Measurements from ENCODE around the gene L2HGDH.

Gene L2HGDH

DNA sequence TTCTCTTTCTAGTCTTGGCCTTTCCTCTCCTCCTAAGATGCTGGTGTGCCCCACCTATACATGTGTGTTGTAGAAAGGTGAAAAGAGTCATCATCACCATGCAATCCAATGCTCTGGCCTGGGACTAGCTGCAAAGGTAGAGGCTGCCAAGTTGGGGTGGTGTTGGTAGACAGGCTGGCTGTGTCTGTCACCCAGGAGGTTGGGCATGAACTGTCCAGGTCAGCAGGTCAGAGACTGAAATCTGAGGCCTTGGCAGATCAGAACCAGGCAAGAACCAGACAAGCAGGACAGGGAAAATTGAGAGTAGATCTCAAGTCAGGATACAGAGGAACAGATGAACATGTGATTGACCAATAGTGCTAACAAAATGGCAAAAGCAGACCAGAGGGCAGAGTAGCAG, 26.2 kb downstream of the L2HGDH start:
- no peak for DNase-seq

DNA sequence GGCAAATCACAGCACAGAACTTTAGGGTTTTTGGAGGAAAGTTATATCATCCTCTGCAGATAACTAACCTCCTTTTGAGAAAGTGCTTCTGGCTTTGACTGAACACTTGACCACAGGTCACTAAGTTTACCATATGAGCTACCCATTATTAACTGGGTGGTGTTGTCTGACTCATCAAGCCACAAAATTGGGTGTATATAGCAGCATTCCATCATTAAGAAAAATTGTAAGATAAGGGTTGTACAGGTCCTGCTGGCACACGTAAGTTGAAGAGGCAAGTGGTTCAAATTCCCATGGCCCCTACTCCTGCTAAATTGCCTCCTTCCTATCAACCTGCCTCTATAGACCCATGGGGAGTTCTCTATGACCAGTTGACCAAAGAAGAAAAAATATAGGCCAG, 39.5 kb downstream of the L2HGDH start:
- no peak for DNase-seq

GRCh38 chr14:50270932-50271331, 41.1 kb downstream of the L2HGDH start:
- no peak for DNase-seq

DNA sequence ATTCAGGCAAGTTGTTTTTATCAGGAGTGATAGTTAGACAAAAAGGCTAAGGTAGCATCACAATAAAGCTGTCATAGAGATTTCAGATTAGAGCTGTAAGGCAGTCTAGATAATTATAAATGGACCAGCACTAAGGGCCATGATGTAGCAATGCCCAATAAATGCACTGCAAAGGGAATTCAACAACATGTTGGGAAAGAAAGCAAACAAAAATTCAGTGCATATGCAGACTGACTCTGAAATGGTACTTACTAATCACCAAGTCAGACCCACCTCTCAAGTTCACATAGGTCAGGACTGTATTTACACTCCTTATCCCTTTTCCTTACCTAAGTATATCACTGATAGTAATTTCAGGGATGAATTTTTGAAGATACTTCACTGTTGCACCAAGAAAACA, 47.0 kb downstream of the L2HGDH start:
- no peak for DNase-seq

GRCh38 chr14:50263321-50263720, 48.7 kb downstream of the L2HGDH start:
- no peak for DNase-seq

DNA sequence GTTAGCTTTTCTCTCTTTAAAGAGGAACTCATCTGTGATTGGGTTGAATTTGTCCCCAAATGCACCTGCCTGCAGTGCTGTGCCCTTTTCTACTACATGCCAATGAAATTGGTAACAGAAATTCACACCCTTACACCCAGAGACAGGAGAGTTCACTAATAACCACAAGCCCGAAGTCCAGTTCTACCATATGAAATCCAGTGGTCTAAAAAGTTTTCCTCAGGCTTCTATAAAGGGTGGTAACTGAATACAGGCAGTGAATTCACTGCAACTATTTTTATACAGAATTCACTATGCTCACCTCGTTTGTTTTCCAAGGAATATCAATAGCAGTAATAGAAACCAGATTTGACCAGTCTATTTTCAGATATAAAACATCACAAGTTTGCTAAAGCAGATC, 49.2 kb downstream of the L2HGDH start:
- DNase-seq: no peak

DNA sequence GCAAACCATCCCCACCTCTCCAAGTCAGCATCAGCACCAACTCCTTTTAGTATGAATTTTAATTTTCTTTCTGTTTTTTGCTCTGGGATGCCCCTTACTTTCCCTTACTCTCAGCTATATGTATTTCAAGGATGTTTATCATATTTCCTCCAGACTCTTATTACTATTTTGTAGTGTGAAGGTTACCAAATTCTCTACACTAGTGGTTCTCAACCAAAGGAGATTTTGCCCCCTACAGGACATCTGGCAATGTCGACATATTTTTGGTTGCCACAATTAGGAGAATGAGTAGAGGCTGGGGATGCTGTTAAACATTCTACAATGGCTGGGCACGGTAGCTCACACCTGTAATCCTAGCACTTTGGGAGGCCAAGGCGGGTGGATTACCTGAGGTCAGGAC, 51.5 kb downstream of the L2HGDH start:
- peak; percentile 26 to 50 for DNase-seq

DNA sequence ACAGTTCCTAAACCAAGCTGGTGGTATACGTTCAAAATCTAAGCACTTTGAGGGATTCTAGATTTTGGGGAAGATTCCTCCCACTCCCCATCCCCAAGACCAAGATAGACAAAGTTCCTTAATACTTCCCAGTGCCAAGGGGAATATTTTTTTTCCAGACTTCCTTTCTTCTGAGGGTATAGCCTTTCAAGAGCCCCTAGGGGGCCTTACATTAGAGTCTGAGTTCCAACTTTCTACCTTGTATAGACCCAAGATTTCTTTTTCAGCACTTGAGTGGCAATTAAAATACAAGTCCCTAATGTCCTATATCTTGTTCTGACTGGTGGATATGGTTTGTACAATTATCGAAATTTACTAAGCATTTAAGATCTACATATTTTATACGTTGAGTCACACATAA, 52.0 kb downstream of the L2HGDH start:
- DNase-seq: no peak

- DNase-seq: no peak
Observed at GRCh38 chr14:50257732-50258131, 54.3 kb downstream of the L2HGDH start.

DNA sequence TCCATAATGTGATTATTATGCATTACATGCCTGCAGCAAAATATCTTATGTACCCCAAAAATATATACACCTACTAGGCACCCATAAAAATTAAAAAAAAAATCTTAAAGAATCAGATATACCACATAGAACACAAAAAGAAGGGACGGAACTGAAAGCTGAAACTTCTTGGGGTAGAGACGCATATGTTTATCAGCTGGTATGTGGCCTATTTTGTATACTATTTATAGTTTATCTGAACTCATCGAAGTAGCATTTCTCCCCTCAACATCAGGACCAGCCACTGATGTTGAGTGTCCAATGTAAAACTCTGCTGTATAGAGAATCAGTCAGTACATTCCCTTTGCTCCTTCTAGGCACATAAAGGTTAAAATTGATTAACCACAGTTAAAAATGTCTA, 57.8 kb downstream of the L2HGDH start:
- DNase-seq: no peak

DNA sequence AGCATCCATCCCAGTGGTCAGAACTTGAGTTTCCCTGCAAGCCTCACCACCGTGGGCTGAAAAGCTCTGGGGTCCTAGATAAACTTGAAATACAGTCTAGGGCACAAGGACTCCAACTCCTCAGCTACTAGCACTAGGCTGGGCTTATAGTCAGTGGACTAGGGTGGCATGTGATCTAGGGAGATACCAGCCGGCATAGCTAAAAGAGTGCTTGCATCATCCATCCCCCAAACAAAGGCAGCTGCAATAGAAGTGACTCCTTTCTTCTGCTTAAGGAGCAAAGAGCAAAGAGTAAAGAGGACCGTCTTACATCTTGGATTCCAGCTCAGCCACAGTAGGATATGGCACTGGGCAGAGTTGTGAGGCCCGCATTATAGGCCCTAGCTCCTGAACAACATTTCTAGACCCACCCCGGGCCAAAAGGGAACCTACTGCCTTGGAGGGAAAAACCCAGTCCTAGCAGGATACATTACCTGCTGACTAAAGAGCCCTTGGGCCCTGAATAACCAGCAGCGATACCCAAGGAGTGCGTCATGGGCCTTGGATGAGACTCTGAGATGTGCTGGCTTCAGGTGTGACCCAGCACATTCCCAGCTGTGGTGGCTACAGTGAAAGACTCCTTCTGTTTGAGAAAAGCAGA, 62.8 kb downstream of the L2HGDH start:
- no peak for DNase-seq

DNA sequence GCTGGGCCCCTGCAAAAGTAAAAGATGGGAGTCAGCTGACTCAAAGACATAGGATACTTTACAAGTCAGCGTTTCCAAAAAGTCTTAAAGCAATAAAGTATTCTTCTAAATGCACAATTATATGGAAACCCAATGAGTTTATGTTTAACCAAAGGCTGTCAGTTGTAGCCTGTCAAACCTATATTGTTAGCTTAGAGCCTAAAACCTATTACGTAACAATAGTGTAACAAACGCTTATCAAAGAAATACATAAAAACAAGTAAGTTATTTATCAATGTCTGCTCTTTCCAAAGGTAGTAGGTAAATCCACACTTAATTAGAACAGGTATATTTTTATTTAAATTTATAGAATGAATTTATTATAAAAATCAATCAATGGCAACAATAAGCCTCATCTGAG, 64.8 kb downstream of the L2HGDH start:
- no peak for DNase-seq

DNA sequence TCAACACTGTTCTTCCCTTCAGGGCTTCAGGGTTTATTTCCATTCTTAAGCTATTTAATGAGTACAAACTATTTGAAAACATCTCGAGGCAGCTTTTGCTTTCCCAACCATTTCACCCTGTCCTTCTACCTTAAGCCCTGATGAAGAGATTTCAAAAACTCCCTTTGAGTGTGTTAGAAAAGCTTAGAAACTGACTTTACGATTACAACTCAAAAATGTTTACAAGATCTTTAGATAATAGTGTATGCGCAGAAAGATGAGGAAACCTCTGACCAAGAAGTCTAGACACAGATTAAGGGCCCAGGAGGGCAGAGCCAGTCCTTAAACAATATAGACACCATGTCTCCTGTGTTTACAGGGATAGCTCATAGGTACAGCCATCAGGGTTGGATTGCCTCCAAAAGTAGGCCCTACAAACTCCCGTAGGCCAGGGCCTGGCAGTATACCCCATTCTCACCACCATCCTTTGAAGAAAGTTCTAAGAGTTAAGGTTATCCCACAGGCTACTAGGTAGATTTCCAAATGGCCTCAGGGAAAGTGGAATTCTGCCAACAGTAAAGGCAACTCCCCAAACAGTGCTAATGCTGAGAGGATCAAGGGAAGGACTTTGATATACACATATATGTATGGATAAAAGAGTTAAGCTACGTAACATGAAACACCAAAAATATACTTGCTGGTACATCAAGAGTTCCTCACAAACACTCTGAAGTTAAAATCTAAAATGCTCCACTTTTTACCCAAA, 69.3 kb downstream of the L2HGDH start:
- no peak for DNase-seq

GRCh38 chr14:50242096-50242495, 69.9 kb downstream of the L2HGDH start:
- DNase-seq: no peak

DNA sequence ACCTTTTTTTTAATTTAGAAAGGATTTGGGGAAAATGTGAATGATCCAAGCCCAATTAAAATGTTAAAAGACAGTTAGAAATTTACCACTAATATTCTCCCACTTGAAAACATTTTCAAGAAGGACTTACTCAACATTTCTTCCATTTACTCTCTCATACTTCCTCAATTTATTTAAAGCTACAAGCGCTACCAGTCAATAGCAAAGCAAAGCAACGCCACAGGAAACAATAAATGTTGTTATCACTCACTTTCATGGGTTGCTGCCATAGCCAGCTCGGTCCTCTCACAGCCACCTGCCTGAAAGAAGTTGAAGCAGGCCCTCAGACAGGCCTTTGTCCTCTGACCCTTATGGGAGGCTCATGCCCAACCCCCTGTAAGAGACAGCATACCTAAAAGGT, 74.6 kb downstream of the L2HGDH start:
- peak; percentile 64 to 72 for DNase-seq

DNA sequence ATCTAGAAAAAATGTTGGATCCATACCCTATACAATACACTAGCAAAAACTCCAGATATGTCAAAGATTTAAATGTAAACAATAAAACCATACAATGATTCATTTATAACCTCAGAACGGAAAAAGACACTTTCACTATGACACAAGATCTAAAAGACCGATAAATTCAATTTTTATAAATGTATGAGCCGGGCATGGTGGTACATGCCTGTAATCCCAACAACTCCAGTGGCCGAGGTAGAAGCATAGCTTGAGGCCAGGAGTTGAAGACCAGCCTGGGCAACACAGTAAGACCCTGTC, 78.1 kb downstream of the L2HGDH start:
- DNase-seq: no peak

- DNase-seq: no peak
Observed at GRCh38 chr14:50233166-50233950, 78.7 kb downstream of the L2HGDH start.

DNA sequence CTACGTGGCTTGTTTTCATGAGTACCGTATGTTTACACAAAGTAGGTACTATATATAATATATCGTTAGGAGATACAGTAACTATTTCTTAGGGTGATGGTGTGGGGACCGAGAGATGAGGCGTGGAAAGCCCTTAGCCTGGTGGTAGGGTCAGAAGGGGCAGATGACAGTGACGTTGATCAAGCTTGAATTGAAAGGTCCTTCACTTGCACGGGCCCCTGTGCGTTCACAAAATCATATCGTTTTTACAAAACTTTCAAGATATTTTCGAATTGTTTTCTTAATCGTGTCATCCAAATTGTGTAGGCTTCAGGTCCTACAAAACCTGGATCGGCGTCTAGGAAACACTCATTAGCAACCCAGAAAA, 79.8 kb downstream of the L2HGDH start:
- no peak for DNase-seq

GRCh38 chr14:50231475-50232275, 80.4 kb downstream of the L2HGDH start, which contains the start of gene SOS2:
SOS2 (minus strand) TSS chr14:50231578; CDS start chr14:50231283, 295 bp downstream.
- peak; percentile 64 to 68 for DNase-seq

DNA sequence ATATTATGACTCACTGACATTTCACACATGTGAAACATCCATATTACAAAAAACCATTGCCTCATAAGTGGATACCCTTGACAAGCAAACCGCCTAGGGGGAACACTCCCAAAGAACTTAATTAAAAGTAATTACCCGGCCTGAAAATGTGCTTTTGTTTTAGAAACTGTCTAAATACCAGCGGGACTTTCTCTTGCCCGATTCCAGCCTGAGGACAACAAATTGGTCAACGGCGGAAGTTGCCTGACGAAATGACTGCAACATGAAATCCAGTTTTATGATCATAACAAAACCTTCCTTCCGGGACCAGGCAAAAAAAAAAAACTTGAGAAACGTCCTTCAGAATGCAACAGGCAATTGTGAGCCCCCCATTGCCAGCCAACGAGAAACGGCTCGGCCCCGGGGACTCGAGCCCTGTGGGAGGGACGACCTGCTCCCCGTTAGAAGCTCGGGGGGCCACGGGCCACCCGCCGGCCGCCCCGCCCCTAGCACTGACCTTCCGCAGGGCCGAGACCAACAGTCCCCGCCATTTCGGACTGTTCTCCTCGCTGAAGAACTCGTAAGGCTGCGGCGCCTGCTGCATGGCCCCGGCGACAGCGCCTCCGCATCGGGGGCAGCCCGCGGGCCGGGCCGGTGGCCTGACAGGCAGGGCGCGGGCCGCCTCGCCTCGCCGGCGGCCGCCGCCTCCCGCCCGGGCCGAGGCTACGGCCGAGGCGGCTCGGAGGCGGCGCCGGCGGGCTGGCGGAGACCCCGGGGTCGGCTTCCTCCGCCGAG, 81.1 kb downstream of the L2HGDH start:
- peak; percentile 62 to 71 for DNase-seq

GRCh38 chr14:50230401-50230700, 81.7 kb downstream of the L2HGDH start:
- no peak for DNase-seq

- DNase-seq: no peak
Observed at GRCh38 chr14:50229681-50230080, 82.3 kb downstream of the L2HGDH start.

- DNase-seq: no peak
Observed at GRCh38 chr14:50228313-50228712, 83.7 kb downstream of the L2HGDH start.
